CD14-positive monocyte (primary cell): ENCODE data around the gene EDIL3. TPM values are rescaled to one million over a fixed set of nuclear protein-coding genes. Genes with fewer than 3 reads are reported as not detected.

ENCODE experiments used
- DNase-seq, 3 donors: peaks; one replicate each; pipeline ENCODE4 v3.0.0-alpha.2; 2011 to 2022
- H2AFZ ChIP-seq: 2 replicates; pipeline ENCODE4 v1.6.0; 2012; ENCODE audit warnings: mild to moderate bottlenecking, low read depth, low read length, inconsistent platforms; ENCODE audit not compliant: insufficient read depth, poor library complexity, severe bottlenecking
- H3K27ac ChIP-seq, 2 donors: 1 replicate in 1 of 2; 2 replicates in 1 of 2; pipeline ENCODE4 v1.5.1; 2012 to 2013; ENCODE audit warnings: low read length in 2 of 2, control low read depth in 1 of 2, inconsistent platforms in 1 of 2, low read depth in 1 of 2, mild to moderate bottlenecking in 1 of 2
- H3K27me3 ChIP-seq, 2 donors: one replicate each; pipeline versions ENCODE4 v1.6.0 to v1.6.1; 2011 to 2013; ENCODE audit warnings: low read length in 2 of 2; ENCODE audit not compliant: control insufficient read depth in 2 of 2, insufficient read depth in 2 of 2
- H3K36me3 ChIP-seq, 2 donors: replicated peaks in 1 of 2; 1 replicate in 1 of 2; 2 replicates in 1 of 2; pipeline versions ENCODE4 v1.5.1 to v1.6.1; 2012 to 2013; ENCODE audit warnings: low read length in 2 of 2, control low read depth in 1 of 2, inconsistent platforms in 1 of 2, mild to moderate bottlenecking in 1 of 2; ENCODE audit not compliant: insufficient read depth in 2 of 2, control insufficient read depth in 1 of 2
- H3K4me1 ChIP-seq, 2 donors: 1 replicate in 1 of 2; 2 replicates in 1 of 2; pipeline versions ENCODE4 v1.5.1 to v1.6.1; 2012 to 2013; ENCODE audit warnings: low read length in 2 of 2, control low read depth in 1 of 2, inconsistent platforms in 1 of 2, mild to moderate bottlenecking in 1 of 2, moderate library complexity in 1 of 2; ENCODE audit not compliant: insufficient read depth in 2 of 2, control insufficient read depth in 1 of 2
- H3K4me2 ChIP-seq: replicated peaks from 2 replicates; pipeline ENCODE3; 2012; ENCODE audit warnings: low read length, moderate library complexity, mild to moderate bottlenecking; ENCODE audit not compliant: poor library complexity, severe bottlenecking; ENCODE audit errors: extremely low read depth
- H3K4me3 ChIP-seq, 3 experiments: fragments of 200-600 bp in 1 of 3; sonication (generic) in 1 of 3; replicated peaks in 1 of 3; 1 replicate in 2 of 3; 2 replicates in 1 of 3; pipeline ENCODE4 v1.5.1; 2011 to 2013; ENCODE audit warnings: low read length in 3 of 3, mild to moderate bottlenecking in 3 of 3, control low read depth in 2 of 3, low read depth in 2 of 3, inconsistent platforms in 1 of 3, moderate library complexity in 1 of 3
- H3K79me2 ChIP-seq: 2 replicates; pipeline ENCODE4 v1.6.0; 2012; ENCODE audit warnings: mild to moderate bottlenecking, control low read depth, inconsistent platforms, low read length, moderate library complexity; ENCODE audit not compliant: insufficient read depth
- H3K9ac ChIP-seq: 2 replicates; pipeline ENCODE4 v1.6.0; 2017; ENCODE audit warnings: low read length, mild to moderate bottlenecking; ENCODE audit not compliant: insufficient read depth, poor library complexity, severe bottlenecking
- H3K9me3 ChIP-seq, 2 donors: replicated peaks in 1 of 2; 1 replicate in 1 of 2; 2 replicates in 1 of 2; pipeline versions ENCODE4 v1.5.1 to v1.6.1; 2012 to 2013; ENCODE audit warnings: low read length in 2 of 2, control low read depth in 1 of 2; ENCODE audit not compliant: control insufficient read depth in 1 of 2, insufficient read depth in 1 of 2
- H4K20me1 ChIP-seq: 2 replicates; pipeline ENCODE4 v1.6.0; 2012; ENCODE audit warnings: mild to moderate bottlenecking, low read length, control low read depth, moderate library complexity; ENCODE audit not compliant: insufficient read depth
- H3K27ac Mint-ChIP-seq, 7 donors: one replicate each; pipeline ENCODE4 v1.8.0; 2020; ENCODE audit warnings: mild to moderate bottlenecking in 7 of 7, mixed read lengths in 7 of 7, moderate library complexity in 6 of 7, inconsistent platforms in 2 of 7
- H3K27me3 Mint-ChIP-seq, 3 donors: one replicate each; pipeline ENCODE4 v1.8.0; 2021 to 2022; ENCODE audit warnings: low read depth in 3 of 3, mild to moderate bottlenecking in 3 of 3, mixed read lengths in 3 of 3, moderate library complexity in 3 of 3, inconsistent platforms in 1 of 3
- H3K36me3 Mint-ChIP-seq, 2 donors: one replicate each; pipeline ENCODE4 v1.8.0; 2020; ENCODE audit warnings: mixed read lengths in 2 of 2, inconsistent platforms in 1 of 2, mild to moderate bottlenecking in 1 of 2
- H3K4me1 Mint-ChIP-seq: one replicate; pipeline ENCODE4 v1.8.0; 2020; ENCODE audit warnings: mild to moderate bottlenecking, mixed read lengths
- H3K4me3 Mint-ChIP-seq, 2 donors: one replicate each; pipeline ENCODE4 v1.8.0; 2020; ENCODE audit warnings: mild to moderate bottlenecking in 2 of 2, mixed read lengths in 2 of 2, moderate library complexity in 1 of 2
- H3K9me3 Mint-ChIP-seq, 7 donors: one replicate each; pipeline ENCODE4 v1.8.0; 2020 to 2022; ENCODE audit warnings: mixed read lengths in 7 of 7, mild to moderate bottlenecking in 6 of 7, moderate library complexity in 6 of 7, inconsistent platforms in 2 of 7
- WGBS: methylation state at CpG from one replicate; pipeline ENCODE4 v1.1.5; 2013; ENCODE audit warnings: missing lambda C conversion rate; ENCODE audit not compliant: insufficient coverage; 5-methylcytosine and 5-hydroxymethylcytosine counted together
- intact Hi-C, 2 donors: fragments of 100-400 bp; cut with micrococcal nuclease; formaldehyde crosslinking; loops; one replicate each; pipeline versions ENCODE4 v1.15.0 to v1.15.1; 2023
- polyA plus RNA-seq, 3 donors: library from polyadenylated mRNA; depleted of rRNA in 1 of 3; unstranded in 2 of 3; stranded (reverse) in 1 of 3; fragments of 300-500 nt in 2 of 3; fragments of >200 nt in 1 of 3; fragmentation: Illumina TruSeq in 2 of 3; gene quantifications; 1 replicate in 2 of 3; 2 replicates in 1 of 3; pipeline ENCODE4 v1.2.3, GENCODE V29; 2012 to 2021
- TF ChIP-seq, protein P1 (sequence below): fragments of 200-600 bp; IDR thresholded peaks from one replicate; pipeline ENCODE4 v1.8.0; 2022; ENCODE audit warnings: antibody characterized with exemption, mild to moderate bottlenecking

The EDIL3 gene
- polyA plus RNA-seq, 3 donors: 0.09 TPM; not detected in 2

- no peak overlapping the region for H3K4me3 Mint-ChIP-seq
- H3K9me3 Mint-ChIP-seq: peaks cover 0 to 8% (median 4%) of the 10 kb centered on the region in 7 donors
- Histone ChIP-seq H3K9me3 (no peaks in the 10 kb centered on the region), H3K9ac (no peak overlapping the region), H3K4me2 (no peak overlapping the region), H3K79me2 (no peaks in the 10 kb centered on the region), H2AFZ (no peak overlapping the region), H3K27me3 (no peaks in the 10 kb centered on the region), H3K4me3 (no peak overlapping the region), H3K27ac (no peak overlapping the region), H4K20me1 (no peaks in the 10 kb centered on the region), H3K36me3 (no peaks in the 10 kb centered on the region), H3K4me1 (no peaks in the 10 kb centered on the region)
- H3K4me1 Mint-ChIP-seq: no peaks in the 10 kb centered on the region
- intact Hi-C loops: no loop called here
- WGBS: 100% methylated on average over 1 of the region's 5 CpGs
- no peak overlapping the region for H3K27ac Mint-ChIP-seq
- DNase-seq: no peak
- H3K27me3 Mint-ChIP-seq: no peaks in the 10 kb centered on the region
- TF ChIP-seq, protein P1, sequence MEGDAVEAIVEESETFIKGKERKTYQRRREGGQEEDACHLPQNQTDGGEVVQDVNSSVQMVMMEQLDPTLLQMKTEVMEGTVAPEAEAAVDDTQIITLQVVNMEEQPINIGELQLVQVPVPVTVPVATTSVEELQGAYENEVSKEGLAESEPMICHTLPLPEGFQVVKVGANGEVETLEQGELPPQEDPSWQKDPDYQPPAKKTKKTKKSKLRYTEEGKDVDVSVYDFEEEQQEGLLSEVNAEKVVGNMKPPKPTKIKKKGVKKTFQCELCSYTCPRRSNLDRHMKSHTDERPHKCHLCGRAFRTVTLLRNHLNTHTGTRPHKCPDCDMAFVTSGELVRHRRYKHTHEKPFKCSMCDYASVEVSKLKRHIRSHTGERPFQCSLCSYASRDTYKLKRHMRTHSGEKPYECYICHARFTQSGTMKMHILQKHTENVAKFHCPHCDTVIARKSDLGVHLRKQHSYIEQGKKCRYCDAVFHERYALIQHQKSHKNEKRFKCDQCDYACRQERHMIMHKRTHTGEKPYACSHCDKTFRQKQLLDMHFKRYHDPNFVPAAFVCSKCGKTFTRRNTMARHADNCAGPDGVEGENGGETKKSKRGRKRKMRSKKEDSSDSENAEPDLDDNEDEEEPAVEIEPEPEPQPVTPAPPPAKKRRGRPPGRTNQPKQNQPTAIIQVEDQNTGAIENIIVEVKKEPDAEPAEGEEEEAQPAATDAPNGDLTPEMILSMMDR: no peak
- H3K36me3 Mint-ChIP-seq: no peaks in the 10 kb centered on the region
These were observed 27.3 kb upstream of the EDIL3 start for GRCh38 chr5:84411832-84412605.

GRCh38 chr5:84406111-84406510 is 21.4 kb upstream of the EDIL3 start:
- Histone ChIP-seq H3K79me2 (no peaks in the 10 kb centered on the region), H3K36me3 (no peaks in the 10 kb centered on the region), H3K4me2 (no peak overlapping the region), H3K4me3 (no peak overlapping the region), H3K4me1 (no peaks in the 10 kb centered on the region), H3K27ac (no peak overlapping the region), H3K9ac (no peak overlapping the region), H4K20me1 (no peaks in the 10 kb centered on the region), H2AFZ (no peak overlapping the region), H3K27me3 (peaks cover 0 to 3% of the 10 kb centered on the region in 2 donors), H3K9me3 (no peaks in the 10 kb centered on the region)
- H3K4me1 Mint-ChIP-seq: no peaks in the 10 kb centered on the region
- H3K4me3 Mint-ChIP-seq: no peak overlapping the region
- TF ChIP-seq, protein P1: no peak
- intact Hi-C loops: no loop called here
- no peaks in the 10 kb centered on the region for H3K27me3 Mint-ChIP-seq
- H3K36me3 Mint-ChIP-seq: no peaks in the 10 kb centered on the region
- WGBS: no CpG with 5 or more reads among the region's 1 CpG
- no peak overlapping the region for H3K27ac Mint-ChIP-seq
- DNase-seq: no peak
- peaks cover 0 to 3% (median 0%) of the 10 kb centered on the region in 7 donors for H3K9me3 Mint-ChIP-seq
